Upper lobe of left lung (tissue), 6 donors: ENCODE measurements around the gene ANGPT4. TPM values are rescaled to one million over a fixed set of nuclear protein-coding genes. Genes with fewer than 3 reads are reported as not detected.

ENCODE experiments used
- ATAC-seq, 2 donors: fragments of 200-7000 bp; cut with Tn5 transposase; one replicate each; pipeline ENCODE4 v1.9.1; 2022; ENCODE audit warnings: mild to moderate bottlenecking in 2 of 2, moderate library complexity in 2 of 2; ENCODE audit not compliant: low FRiP score in 2 of 2
- DNase-seq, 2 donors: peaks; one replicate each; pipeline ENCODE4 v3.0.0-alpha.2; 2019 to 2020
- H3K27ac ChIP-seq, 4 donors: fragments of 200-600 bp; sonication (generic); one replicate each; pipeline ENCODE4 v1.5.1; 2016 to 2019
- H3K27me3 ChIP-seq, 4 donors: fragments of 200-600 bp; sonication (generic); one replicate each; pipeline ENCODE4 v1.5.1; 2017 to 2019
- H3K36me3 ChIP-seq, 4 donors: fragments of 200-600 bp; sonication (generic); one replicate each; pipeline ENCODE4 v1.5.1; 2016 to 2019
- H3K4me1 ChIP-seq, 4 donors: fragments of 200-600 bp; sonication (generic); one replicate each; pipeline ENCODE4 v1.5.1; 2018 to 2019
- H3K4me3 ChIP-seq, 4 donors: fragments of 200-600 bp; sonication (generic); one replicate each; pipeline ENCODE4 v1.5.1; 2017 to 2019; ENCODE audit warnings: mild to moderate bottlenecking in 2 of 4, moderate library complexity in 1 of 4
- H3K9me3 ChIP-seq, 4 donors: fragments of 200-600 bp; sonication (generic); one replicate each; pipeline ENCODE4 v1.5.1; 2018 to 2019
- EP300 ChIP-seq, 4 donors: sonication (generic); formaldehyde crosslinking; IDR thresholded peaks; one replicate each; pipeline ENCODE4 v1.5.1; 2017; ENCODE audit warnings: antibody characterized with exemption in 4 of 4, control low read depth in 2 of 4
- POLR2A ChIP-seq, 4 donors: fragments of 450-650 bp; IDR thresholded peaks; one replicate each; pipeline ENCODE4 v1.5.1; 2016 to 2017; ENCODE audit warnings: antibody characterized with exemption in 4 of 4, mild to moderate bottlenecking in 2 of 4
- POLR2AphosphoS5 ChIP-seq, 2 donors: sonication (generic); formaldehyde crosslinking; IDR thresholded peaks; one replicate each; pipeline ENCODE4 v1.5.1; 2017; ENCODE audit warnings: antibody characterized with exemption in 2 of 2
- WGBS, 2 donors: methylation state at CpG; one replicate each; pipeline ENCODE4 v1.1.5; 2017 to 2018; 5-methylcytosine and 5-hydroxymethylcytosine counted together
- total RNA-seq, 6 donors: library from RNA; depleted of rRNA in 4 of 6; stranded (reverse); fragments of >200 nt in 4 of 6; gene quantifications; one replicate each; pipeline versions ENCODE4 v1.1.0 to v1.2.1, GENCODE V29; 2016 to 2021
- TF ChIP-seq, protein P1 (sequence below), 6 experiments: fragments of 450-650 bp in 4 of 6; fragments of 200-600 bp in 2 of 6; sonication (generic) in 2 of 6; IDR thresholded peaks; one replicate each; pipeline ENCODE4 v1.5.1; 2016 to 2019; ENCODE audit warnings: antibody characterized with exemption in 6 of 6
- donor health status: DM: no; HTN: no; CAD: no; lungs with moderate emphysema.
- donor health status: DM: no; HTN: yes; CAD: no; lungs with severe emphysema.

The ANGPT4 gene
- total RNA-seq, 6 donors from 2014 or later = 0.39 to 3.0 (median 1.4) TPM

DNA sequence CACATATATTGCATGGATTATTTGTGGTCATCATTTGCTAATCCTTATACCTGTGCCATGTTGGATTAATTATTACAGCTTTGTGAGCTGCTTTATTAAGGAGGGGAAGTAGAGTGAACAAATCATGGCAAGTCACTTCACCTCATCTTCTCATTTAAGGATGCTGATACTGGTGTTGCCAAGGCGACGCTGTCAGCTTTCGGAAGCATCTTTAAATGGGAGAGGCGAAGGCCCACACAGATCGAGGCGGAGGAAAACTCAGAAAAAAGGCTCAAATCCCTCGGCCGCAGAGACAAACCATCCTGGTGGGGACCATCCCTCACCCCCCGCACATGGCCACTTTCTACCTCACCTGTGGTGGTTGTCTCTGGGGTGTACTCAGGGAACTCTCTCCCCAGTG, 47.9 kb downstream of the ANGPT4 start:
- ATAC-seq = no peak
- WGBS, 2 donors = 91 to 95% methylated on average over 9 of the region's 9 CpGs
- Histone ChIP-seq H3K4me1 (no peaks in the 10 kb centered on the region), H3K36me3 (no peaks in the 10 kb centered on the region), H3K27me3 (no peaks in the 10 kb centered on the region), H3K27ac (no peak overlapping the region), H3K4me3 (no peak overlapping the region), H3K9me3 (no peaks in the 10 kb centered on the region)
- no peak for DNase-seq
- TF ChIP-seq, protein P1, sequence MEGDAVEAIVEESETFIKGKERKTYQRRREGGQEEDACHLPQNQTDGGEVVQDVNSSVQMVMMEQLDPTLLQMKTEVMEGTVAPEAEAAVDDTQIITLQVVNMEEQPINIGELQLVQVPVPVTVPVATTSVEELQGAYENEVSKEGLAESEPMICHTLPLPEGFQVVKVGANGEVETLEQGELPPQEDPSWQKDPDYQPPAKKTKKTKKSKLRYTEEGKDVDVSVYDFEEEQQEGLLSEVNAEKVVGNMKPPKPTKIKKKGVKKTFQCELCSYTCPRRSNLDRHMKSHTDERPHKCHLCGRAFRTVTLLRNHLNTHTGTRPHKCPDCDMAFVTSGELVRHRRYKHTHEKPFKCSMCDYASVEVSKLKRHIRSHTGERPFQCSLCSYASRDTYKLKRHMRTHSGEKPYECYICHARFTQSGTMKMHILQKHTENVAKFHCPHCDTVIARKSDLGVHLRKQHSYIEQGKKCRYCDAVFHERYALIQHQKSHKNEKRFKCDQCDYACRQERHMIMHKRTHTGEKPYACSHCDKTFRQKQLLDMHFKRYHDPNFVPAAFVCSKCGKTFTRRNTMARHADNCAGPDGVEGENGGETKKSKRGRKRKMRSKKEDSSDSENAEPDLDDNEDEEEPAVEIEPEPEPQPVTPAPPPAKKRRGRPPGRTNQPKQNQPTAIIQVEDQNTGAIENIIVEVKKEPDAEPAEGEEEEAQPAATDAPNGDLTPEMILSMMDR (IDR thresholded peaks at IDR 0.05) = no peak
- TF ChIP-seq POLR2A (IDR thresholded peaks at IDR 0.05) (no peak), EP300 (IDR thresholded peaks at IDR 0.05) (no peak), POLR2AphosphoS5 (IDR thresholded peaks at IDR 0.05) (no peak)

DNA sequence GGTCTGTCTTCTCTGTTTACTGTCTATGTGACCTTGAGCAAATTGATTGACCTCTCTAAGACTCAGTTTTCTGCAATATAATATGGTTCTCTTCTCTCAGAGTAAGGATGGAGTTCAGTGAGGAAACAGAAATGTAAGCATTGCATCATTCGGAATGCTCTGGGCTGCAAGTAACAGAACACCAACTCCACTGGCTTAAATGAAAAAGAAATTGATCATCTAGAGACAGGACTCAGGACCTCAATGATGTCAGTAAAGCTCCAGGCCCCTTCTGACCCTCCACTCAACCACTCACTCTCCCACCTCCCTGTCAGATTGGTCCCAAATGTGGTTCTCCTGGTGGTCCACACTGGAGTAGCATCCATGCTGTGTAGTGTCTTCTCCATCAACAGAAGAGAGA, 50.7 kb downstream of the ANGPT4 start:
- H3K27me3 ChIP-seq = no peaks in the 10 kb centered on the region
- TF ChIP-seq, protein P1 (IDR thresholded peaks at IDR 0.05) = no peak
- no peaks in the 10 kb centered on the region for H3K4me1 ChIP-seq
- H3K9me3 ChIP-seq = no peaks in the 10 kb centered on the region
- no peaks in the 10 kb centered on the region for H3K36me3 ChIP-seq
- 89 to 95% methylated on average over 1 of the region's 1 CpG for WGBS, 2 donors
- no peak overlapping the region for H3K27ac ChIP-seq
- no peak overlapping the region for H3K4me3 ChIP-seq
- ATAC-seq (no peak), DNase-seq (no peak)

DNA sequence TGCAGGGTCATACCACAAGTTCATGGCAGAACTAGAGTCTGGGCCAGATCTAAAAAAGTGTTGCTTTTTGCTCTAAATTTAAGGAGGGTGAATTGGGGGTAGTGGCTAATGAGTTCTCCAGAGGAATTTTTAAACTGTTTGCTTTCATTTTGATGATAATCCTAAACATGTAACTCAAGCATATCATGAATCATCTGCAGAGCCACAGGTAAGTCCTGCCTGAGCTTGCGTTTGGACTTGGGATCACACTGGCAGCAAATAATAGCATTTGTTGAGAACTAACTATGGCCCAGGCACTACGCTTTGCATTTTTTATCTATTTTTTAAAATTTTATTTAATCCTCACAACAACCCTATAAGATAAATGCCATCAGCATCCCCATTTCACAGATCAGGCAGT, 55.2 kb downstream of the ANGPT4 start:
- TF ChIP-seq POLR2A (IDR thresholded peaks at IDR 0.05) (no peak), EP300 (IDR thresholded peaks at IDR 0.05) (no peak), POLR2AphosphoS5 (IDR thresholded peaks at IDR 0.05) (no peak)
- TF ChIP-seq, protein P1 (IDR thresholded peaks at IDR 0.05) = no peak
- Histone ChIP-seq H3K36me3 (no peaks in the 10 kb centered on the region), H3K4me1 (peaks cover 0 to 8% (median 2%) of the 10 kb centered on the region in 4 donors), H3K27ac (no peak overlapping the region), H3K27me3 (no peaks in the 10 kb centered on the region), H3K4me3 (no peak overlapping the region), H3K9me3 (no peaks in the 10 kb centered on the region)
- DNase-seq = no peak
- ATAC-seq = no peak
- 92 to 97% methylated on average over 2 of the region's 2 CpGs for WGBS, 2 donors

DNA sequence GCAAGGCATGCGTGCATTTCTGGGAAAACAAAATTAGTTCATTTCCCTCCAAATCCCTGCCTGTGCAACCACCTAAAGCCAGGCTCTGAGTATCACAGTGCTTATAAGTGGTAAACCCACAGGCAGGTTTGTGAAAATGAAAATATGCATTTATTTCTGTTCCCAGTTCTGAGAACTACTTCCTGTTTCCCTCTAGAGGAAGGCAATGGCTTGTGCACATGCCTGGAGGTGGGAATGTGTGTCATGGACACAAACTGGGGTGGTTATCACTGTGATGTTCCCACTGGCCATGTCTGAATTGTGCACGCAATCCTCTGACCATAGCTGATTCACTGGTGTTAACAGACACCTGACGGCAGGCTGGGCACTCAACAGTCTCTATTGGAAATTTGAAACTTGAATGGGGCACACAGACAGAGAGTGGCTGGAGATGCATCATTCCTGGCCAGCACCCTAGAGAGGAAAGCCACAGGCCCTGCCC, 56.3 kb downstream of the ANGPT4 start:
- no peak for DNase-seq
- Histone ChIP-seq H3K4me1 (peaks cover 0 to 15% (median 4%) of the 10 kb centered on the region in 4 donors), H3K27ac (no peak overlapping the region), H3K27me3 (no peaks in the 10 kb centered on the region), H3K9me3 (no peaks in the 10 kb centered on the region), H3K36me3 (no peaks in the 10 kb centered on the region), H3K4me3 (no peak overlapping the region)
- ATAC-seq = no peak
- TF ChIP-seq POLR2AphosphoS5 (IDR thresholded peaks at IDR 0.05) = no peak
- no peak for TF ChIP-seq EP300 (IDR thresholded peaks at IDR 0.05)
- no peak for TF ChIP-seq POLR2A (IDR thresholded peaks at IDR 0.05)
- TF ChIP-seq, protein P1 (IDR thresholded peaks at IDR 0.05) = no peak
- WGBS, 2 donors = 63% methylated on average over 3 of the region's 3 CpGs

DNA sequence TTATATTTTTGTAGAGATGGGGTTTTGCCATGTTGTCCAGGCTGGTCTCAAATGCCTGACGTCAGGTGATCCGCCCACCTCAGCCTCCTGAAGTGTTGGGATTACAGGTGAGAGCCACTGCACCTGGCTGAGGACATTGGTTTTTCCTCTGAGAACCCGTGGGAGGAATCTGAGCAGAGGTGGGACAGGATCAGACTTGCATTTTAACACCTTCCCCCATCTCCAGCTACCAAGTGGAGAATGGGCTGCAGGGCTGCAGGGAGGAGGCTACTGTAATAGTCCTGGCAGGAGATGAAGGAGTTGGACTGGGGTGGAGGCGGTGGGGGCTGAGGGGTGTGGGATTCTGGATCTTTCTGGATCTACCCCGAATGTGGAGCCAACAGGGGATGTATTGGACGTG, 58.1 kb downstream of the ANGPT4 start:
- WGBS, 2 donors = 79 to 81% methylated on average over 6 of the region's 6 CpGs
- H3K9me3 ChIP-seq = no peaks in the 10 kb centered on the region
- TF ChIP-seq, protein P1 (IDR thresholded peaks at IDR 0.05) = no peak
- TF ChIP-seq POLR2A (IDR thresholded peaks at IDR 0.05) = no peak
- TF ChIP-seq EP300 (IDR thresholded peaks at IDR 0.05) = no peak
- TF ChIP-seq POLR2AphosphoS5 (IDR thresholded peaks at IDR 0.05) = no peak
- peaks cover 0 to 15% (median 4%) of the 10 kb centered on the region in 4 donors for H3K4me1 ChIP-seq
- no peaks in the 10 kb centered on the region for H3K36me3 ChIP-seq
- no peak for ATAC-seq
- DNase-seq = no peak
- no peaks in the 10 kb centered on the region for H3K27me3 ChIP-seq
- no peak overlapping the region for H3K27ac ChIP-seq
- H3K4me3 ChIP-seq = no peak overlapping the region
